Hepatocyte (in vitro differentiated cells): Measurements from ENCODE around the gene BCKDHB.

Source experiments
- CTCF ChIP-seq: fragments of 200-600 bp; sonication (generic); IDR thresholded peaks from 2 replicates; pipeline ENCODE4 v1.5.1; 2016; ENCODE audit warnings: antibody characterized with exemption, mild to moderate bottlenecking; ENCODE audit not compliant: poor library complexity
- EZH2 ChIP-seq: fragments of 200-600 bp; sonication (generic); IDR thresholded peaks from 2 replicates; pipeline ENCODE4 v1.6.1; 2016; ENCODE audit warnings: antibody characterized with exemption, mild to moderate bottlenecking, borderline replicate concordance
- EZH2phosphoT487 ChIP-seq: fragments of 200-600 bp; sonication (generic); IDR thresholded peaks from one replicate; pipeline ENCODE4 v1.6.1; 2018; ENCODE audit warnings: antibody characterized with exemption, mild to moderate bottlenecking, low read depth, moderate library complexity; ENCODE audit not compliant: unreplicated experiment, severe bottlenecking

- TF ChIP-seq CTCF: no peak
- TF ChIP-seq EZH2: no peak
- no peak for TF ChIP-seq EZH2phosphoT487
Measured at GRCh38 chr6:80333342-80333741, 226.9 kb downstream of the BCKDHB start.
